NCI-H1105 (cell line): ENCODE data around the gene CHRM4.

Experiments used
- DNase-seq: peaks from one replicate; lab custom pipeline; 2025; lab: John Stamatoyannopoulos, UW

CHRM4 gene

GRCh38 chr11:46391578-46392420 lies at the start of gene CHRM4:
CHRM4 (minus strand) TSS chr11:46391776; CDS start chr11:46386557, 5,219 bp downstream.
- DNase-seq: peak; percentile 79

GRCh38 chr11:46438211-46438610 lies 46.6 kb upstream of the CHRM4 start:
- DNase-seq: no peak

GRCh38 chr11:46437122-46437689 lies 45.6 kb upstream of the CHRM4 start:
- DNase-seq: no peak

GRCh38 chr11:46436113-46436512 lies 44.5 kb upstream of the CHRM4 start:
- DNase-seq: no peak

- no peak for DNase-seq
Observed at GRCh38 chr11:46435679-46436078, 44.1 kb upstream of the CHRM4 start.

GRCh38 chr11:46431211-46431610 lies 39.6 kb upstream of the CHRM4 start:
- no peak for DNase-seq

- DNase-seq: no peak
Observed at GRCh38 chr11:46429717-46430116, 38.1 kb upstream of the CHRM4 start.

- no peak for DNase-seq
Observed at GRCh38 chr11:46427364-46427763, 35.8 kb upstream of the CHRM4 start.

GRCh38 chr11:46426233-46426991 lies 34.8 kb upstream of the CHRM4 start:
- DNase-seq: no peak

- no peak for DNase-seq
Observed at GRCh38 chr11:46422588-46422987, 31.0 kb upstream of the CHRM4 start.

GRCh38 chr11:46421257-46421880 lies 29.8 kb upstream of the CHRM4 start:
- DNase-seq: no peak

- no peak for DNase-seq
Observed at GRCh38 chr11:46420513-46420912, 28.9 kb upstream of the CHRM4 start.

- DNase-seq: no peak
Observed at GRCh38 chr11:46418751-46419150, 27.2 kb upstream of the CHRM4 start.

- DNase-seq: no peak
Observed at GRCh38 chr11:46417711-46418110, 26.1 kb upstream of the CHRM4 start.

GRCh38 chr11:46414879-46415278 lies 23.3 kb upstream of the CHRM4 start:
- DNase-seq: peak; percentile 82

- DNase-seq: peak; percentile 97
Observed at GRCh38 chr11:46414466-46414796, 22.9 kb upstream of the CHRM4 start.

GRCh38 chr11:46413760-46414465 lies 22.3 kb upstream of the CHRM4 start:
- peak; percentile 38 for DNase-seq

GRCh38 chr11:46410021-46410420 lies 18.4 kb upstream of the CHRM4 start:
- DNase-seq: no peak

GRCh38 chr11:46408407-46408986 lies 16.9 kb upstream of the CHRM4 start:
- DNase-seq: no peak

GRCh38 chr11:46407635-46408034 lies 16.1 kb upstream of the CHRM4 start:
- no peak for DNase-seq

GRCh38 chr11:46404476-46405017 lies 13.0 kb upstream of the CHRM4 start:
- DNase-seq: no peak
